Measurements from ENCODE around the gene TAS2R19. TPM values are rescaled to one million over a fixed set of nuclear protein-coding genes. Genes with fewer than 3 reads are reported as not detected.
"Not testable (repeated sequence)": the region's sequence is repeated elsewhere in the genome, so short reads cannot be mapped to it uniquely, and the experiment has no call there.

The TAS2R19 gene
- total RNA-seq, 1 donor from 2014 or later: 2.2 TPM

- H3K4me1 ChIP-seq (ENCODE audit: insufficient read depth, low read length): no peaks in the 10 kb centered on the region
- no peak for TF ChIP-seq CTCF (IDR thresholded peaks at IDR 0.05; ENCODE audit: insufficient read depth, low read depth, low read length)
- TF ChIP-seq EZH2 (IDR thresholded peaks at IDR 0.05; ENCODE audit: insufficient read depth, low read length): no peak
- H3K36me3 ChIP-seq (ENCODE audit: insufficient read depth, low read length): no peaks in the 10 kb centered on the region
- no peak overlapping the region for H3K27ac ChIP-seq (ENCODE audit: low read depth, low read length)
- DNase-seq (ENCODE audit: low read depth): no peak
- H3K36me3 Mint-ChIP-seq (ENCODE audit: low read depth, unreplicated experiment): peaks cover 9% of the 10 kb centered on the region
- H3K27me3 ChIP-seq (ENCODE audit: insufficient read depth, low read length): no peaks in the 10 kb centered on the region
- H3K9me3 ChIP-seq (ENCODE audit: insufficient read depth, low read depth, low read length): no peaks in the 10 kb centered on the region
- H3K4me1 Mint-ChIP-seq (ENCODE audit: low read depth, unreplicated experiment): peaks cover 8% of the 10 kb centered on the region
- peaks cover 10% of the 10 kb centered on the region for H3K79me2 ChIP-seq (ENCODE audit: insufficient read depth, low read length)
- no peak overlapping the region for H2AFZ ChIP-seq (ENCODE audit: low read depth, low read length)
- no peak for FAIRE-seq
- no peaks in the 10 kb centered on the region for H3K9me3 Mint-ChIP-seq (ENCODE audit: unreplicated experiment)
- no peak overlapping the region for H3K9ac ChIP-seq (ENCODE audit: low read length)
- H3K4me3 Mint-ChIP-seq (ENCODE audit: unreplicated experiment): no peak overlapping the region
- peaks cover 8% of the 10 kb centered on the region for H4K20me1 ChIP-seq (ENCODE audit: insufficient read depth, low read length)
- no peaks in the 10 kb centered on the region for H3K27me3 Mint-ChIP-seq (ENCODE audit: low read depth, unreplicated experiment)
- no peak overlapping the region for H3K4me2 ChIP-seq (ENCODE audit: low read length)
- no peak overlapping the region for H3K4me3 ChIP-seq (ENCODE audit: insufficient read depth, low read depth, low read length)
- no peak overlapping the region for H3K27ac Mint-ChIP-seq (ENCODE audit: unreplicated experiment)
These were observed 48.6 kb upstream of the TAS2R19 start for GRCh38 chr12:11070999-11071398.

- Mint-ChIP-seq H3K27ac (ENCODE audit: unreplicated experiment) (no peak overlapping the region), H3K4me1 (ENCODE audit: low read depth, unreplicated experiment) (peaks cover 8% of the 10 kb centered on the region), H3K9me3 (ENCODE audit: unreplicated experiment) (no peaks in the 10 kb centered on the region), H3K4me3 (ENCODE audit: unreplicated experiment) (no peak overlapping the region), H3K27me3 (ENCODE audit: low read depth, unreplicated experiment) (no peaks in the 10 kb centered on the region), H3K36me3 (ENCODE audit: low read depth, unreplicated experiment) (peaks cover 9% of the 10 kb centered on the region)
- H3K9me3 ChIP-seq (ENCODE audit: insufficient read depth, low read depth, low read length): no peaks in the 10 kb centered on the region
- DNase-seq (ENCODE audit: low read depth): no peak
- H3K4me2 ChIP-seq (ENCODE audit: low read length): no peak overlapping the region
- H3K4me3 ChIP-seq (ENCODE audit: insufficient read depth, low read depth, low read length): no peak overlapping the region
- TF ChIP-seq CTCF (IDR thresholded peaks at IDR 0.05; ENCODE audit: insufficient read depth, low read depth, low read length): no peak
- no peak for TF ChIP-seq EZH2 (IDR thresholded peaks at IDR 0.05; ENCODE audit: insufficient read depth, low read length)
- no peaks in the 10 kb centered on the region for H3K4me1 ChIP-seq (ENCODE audit: insufficient read depth, low read length)
- no peak for FAIRE-seq
- H3K27ac ChIP-seq (ENCODE audit: low read depth, low read length): no peak overlapping the region
- H3K9ac ChIP-seq (ENCODE audit: low read length): no peak overlapping the region
- H3K36me3 ChIP-seq (ENCODE audit: insufficient read depth, low read length): no peaks in the 10 kb centered on the region
- H2AFZ ChIP-seq (ENCODE audit: low read depth, low read length): no peak overlapping the region
- H4K20me1 ChIP-seq (ENCODE audit: insufficient read depth, low read length): peaks cover 8% of the 10 kb centered on the region
- H3K27me3 ChIP-seq (ENCODE audit: insufficient read depth, low read length): no peaks in the 10 kb centered on the region
- peaks cover 10% of the 10 kb centered on the region for H3K79me2 ChIP-seq (ENCODE audit: insufficient read depth, low read length)
These were observed 47.5 kb upstream of the TAS2R19 start for GRCh38 chr12:11069854-11070365.

- FAIRE-seq (no peak), DNase-seq (ENCODE audit: low read depth) (peak; percentile 45)
- Histone ChIP-seq H3K9ac (ENCODE audit: low read length) (no peak overlapping the region), H3K4me2 (ENCODE audit: low read length) (no peak overlapping the region), H3K4me3 (ENCODE audit: insufficient read depth, low read depth, low read length) (no peak overlapping the region), H3K36me3 (ENCODE audit: insufficient read depth, low read length) (no peaks in the 10 kb centered on the region), H3K79me2 (ENCODE audit: insufficient read depth, low read length) (peaks cover 10% of the 10 kb centered on the region), H4K20me1 (ENCODE audit: insufficient read depth, low read length) (peaks cover 3% of the 10 kb centered on the region), H3K4me1 (ENCODE audit: insufficient read depth, low read length) (no peaks in the 10 kb centered on the region), H3K27ac (ENCODE audit: low read depth, low read length) (no peak overlapping the region), H3K9me3 (ENCODE audit: insufficient read depth, low read depth, low read length) (no peaks in the 10 kb centered on the region), H3K27me3 (ENCODE audit: insufficient read depth, low read length) (no peaks in the 10 kb centered on the region), H2AFZ (ENCODE audit: low read depth, low read length) (no peak overlapping the region)
- TF ChIP-seq EZH2 (IDR thresholded peaks at IDR 0.05; ENCODE audit: insufficient read depth, low read length) (no peak), CTCF (IDR thresholded peaks at IDR 0.05; ENCODE audit: insufficient read depth, low read depth, low read length) (no peak)
- H3K4me3 Mint-ChIP-seq (ENCODE audit: unreplicated experiment): no peak overlapping the region
- H3K4me1 Mint-ChIP-seq (ENCODE audit: low read depth, unreplicated experiment): peaks cover 8% of the 10 kb centered on the region
- H3K27me3 Mint-ChIP-seq (ENCODE audit: low read depth, unreplicated experiment): no peaks in the 10 kb centered on the region
- H3K36me3 Mint-ChIP-seq (ENCODE audit: low read depth, unreplicated experiment): peaks cover 9% of the 10 kb centered on the region
- no peaks in the 10 kb centered on the region for H3K9me3 Mint-ChIP-seq (ENCODE audit: unreplicated experiment)
- no peak overlapping the region for H3K27ac Mint-ChIP-seq (ENCODE audit: unreplicated experiment)
These were observed 45.1 kb upstream of the TAS2R19 start for GRCh38 chr12:11067514-11067913.

- FAIRE-seq: peak; percentile 59
- not testable (repeated sequence) for H4K20me1 ChIP-seq (ENCODE audit: insufficient read depth, low read length); H3K4me2 ChIP-seq (ENCODE audit: low read length); H3K9me3 ChIP-seq (ENCODE audit: insufficient read depth, low read depth, low read length); H3K4me3 ChIP-seq (ENCODE audit: insufficient read depth, low read depth, low read length); H3K4me3 Mint-ChIP-seq (ENCODE audit: unreplicated experiment); H3K27ac ChIP-seq (ENCODE audit: low read depth, low read length); H2AFZ ChIP-seq (ENCODE audit: low read depth, low read length); H3K27ac Mint-ChIP-seq (ENCODE audit: unreplicated experiment); H3K4me1 ChIP-seq (ENCODE audit: insufficient read depth, low read length); H3K9me3 Mint-ChIP-seq (ENCODE audit: unreplicated experiment); H3K79me2 ChIP-seq (ENCODE audit: insufficient read depth, low read length); H3K36me3 ChIP-seq (ENCODE audit: insufficient read depth, low read length); H3K27me3 Mint-ChIP-seq (ENCODE audit: low read depth, unreplicated experiment); H3K27me3 ChIP-seq (ENCODE audit: insufficient read depth, low read length); DNase-seq (ENCODE audit: low read depth); H3K9ac ChIP-seq (ENCODE audit: low read length); H3K36me3 Mint-ChIP-seq (ENCODE audit: low read depth, unreplicated experiment); H3K4me1 Mint-ChIP-seq (ENCODE audit: low read depth, unreplicated experiment)
These were observed 39.8 kb upstream of the TAS2R19 start, which contains the start of gene TAS2R46 for GRCh38 chr12:11062194-11062593. Gene TAS2R46, minus strand, starts transcription at chr12:11062294. Its CDS starts 0 bp downstream, at chr12:11062294.

All from astrocyte (in vitro differentiated cells and primary cell).